22Rv1 (cell line): Measurements from ENCODE around the gene TAF1D.

Experiments used
- CTCF ChIP-seq: fragments of 450-650 bp; IDR thresholded peaks from 2 replicates; pipeline ENCODE4 v1.5.1; 2017; ENCODE audit warnings: mild to moderate bottlenecking
- ZFX ChIP-seq: fragments of 450-650 bp; IDR thresholded peaks from 2 replicates; pipeline ENCODE4 v1.6.1; 2017; ENCODE audit warnings: antibody characterized with exemption, borderline replicate concordance

- TF ChIP-seq CTCF (peak; percentile 6; the same call in 1 of the 2 replicates), ZFX (no peak)
These were observed 43.7 kb upstream of the TAF1D start for GRCh38 chr11:93784935-93785360.
